GM21423 (cell line): ENCODE data around the gene MKLN1.
"Not testable (repeated sequence)": the region's sequence is repeated elsewhere in the genome, so short reads cannot be mapped to it uniquely, and the experiment has no call there.

Source experiments
- ATAC-seq: cut with Tn5 transposase; IDR thresholded peaks from one replicate; pipeline ENCODE4 v1.9.1; 2021; ENCODE audit warnings: mild to moderate bottlenecking, moderate library complexity; ENCODE audit not compliant: unreplicated experiment

The MKLN1 gene

DNA sequence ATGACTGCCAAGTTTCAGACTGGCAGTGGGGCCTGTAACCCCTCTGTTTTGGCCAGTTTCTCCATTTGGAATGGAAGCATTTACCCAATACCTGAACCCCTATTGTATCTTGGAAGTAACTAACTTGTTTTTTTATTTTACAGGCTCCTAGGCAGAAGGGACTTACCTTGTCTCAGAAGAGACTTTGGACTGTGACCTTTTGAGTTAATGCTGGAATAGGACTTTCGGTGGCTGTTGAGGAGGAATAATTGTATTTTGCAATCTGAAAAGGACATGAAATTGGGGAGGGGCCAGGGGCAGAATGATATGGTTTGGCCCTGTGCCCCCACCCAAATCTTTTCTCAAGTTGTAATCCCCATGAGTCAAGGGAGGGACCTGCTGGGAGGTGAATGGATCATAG is 20.0 kb upstream of the MKLN1 start:
- ATAC-seq = no peak

DNA sequence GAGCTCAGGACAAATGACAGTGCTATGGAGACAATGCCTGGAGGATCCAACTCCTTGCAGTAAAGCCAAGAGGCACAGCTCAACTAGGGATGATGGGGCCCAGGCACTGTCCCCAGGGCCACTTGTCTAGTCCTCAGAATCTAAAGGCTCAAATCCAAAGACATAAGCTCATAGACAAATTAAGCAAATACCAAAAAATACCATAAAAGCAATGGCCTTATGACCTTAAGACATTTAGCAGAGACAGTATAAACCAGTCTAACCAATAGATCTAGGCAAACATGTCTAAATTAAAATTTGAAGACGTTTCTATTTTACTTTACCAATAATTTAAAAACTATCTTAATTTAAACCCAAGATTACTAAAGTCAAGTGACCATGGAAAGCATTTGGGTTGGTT is 14.8 kb upstream of the MKLN1 start:
- ATAC-seq = no peak

GRCh38 chr7:131320603-131321002 is 7.1 kb upstream of the MKLN1 start:
- no peak for ATAC-seq

DNA sequence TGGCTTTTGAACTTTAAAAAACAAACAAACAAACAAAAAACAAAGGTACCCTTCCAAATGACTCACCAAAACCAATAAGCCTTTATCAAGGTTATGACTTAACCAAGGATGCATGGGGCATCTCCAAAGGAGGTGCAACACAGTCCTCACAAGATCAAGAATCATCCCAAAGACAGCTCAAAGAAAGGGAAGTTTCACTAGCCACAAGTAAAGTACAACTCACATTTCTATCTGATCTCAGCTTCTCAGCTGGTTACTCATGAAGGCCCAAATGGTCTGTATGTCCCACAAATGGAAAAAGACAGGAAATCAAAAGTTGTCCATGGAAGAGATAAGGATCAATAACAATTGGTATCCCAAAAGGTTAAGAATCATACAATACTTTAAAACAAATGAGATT is 6.0 kb upstream of the MKLN1 start:
- ATAC-seq = no peak

DNA sequence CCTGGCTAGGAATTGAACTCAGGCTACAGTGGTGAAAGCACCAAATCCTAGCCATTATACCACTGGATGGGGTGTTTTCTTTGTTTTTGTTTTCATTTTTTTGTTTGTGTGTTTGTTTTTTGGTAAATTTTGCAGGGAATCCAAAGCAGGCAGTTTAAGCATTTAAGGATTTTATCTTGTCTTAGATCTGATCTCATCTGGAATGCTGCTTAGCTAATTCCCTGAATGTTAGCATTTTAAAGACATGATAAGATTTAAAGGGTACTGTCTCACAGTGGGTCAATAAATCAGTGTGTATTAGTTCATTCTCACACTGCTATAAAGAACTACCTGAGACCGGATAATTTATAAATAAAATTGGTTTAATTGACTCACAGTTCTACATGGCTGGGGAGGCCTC is 5.6 kb upstream of the MKLN1 start:
- no peak for ATAC-seq

- ATAC-seq = no peak
Observed at GRCh38 chr7:131322861-131323260, 4.8 kb upstream of the MKLN1 start.

GRCh38 chr7:131325179-131325840 is 2.4 kb upstream of the MKLN1 start:
- ATAC-seq = no peak

- ATAC-seq = no peak
Observed at GRCh38 chr7:131326576-131326975, 1.1 kb upstream of the MKLN1 start.

DNA sequence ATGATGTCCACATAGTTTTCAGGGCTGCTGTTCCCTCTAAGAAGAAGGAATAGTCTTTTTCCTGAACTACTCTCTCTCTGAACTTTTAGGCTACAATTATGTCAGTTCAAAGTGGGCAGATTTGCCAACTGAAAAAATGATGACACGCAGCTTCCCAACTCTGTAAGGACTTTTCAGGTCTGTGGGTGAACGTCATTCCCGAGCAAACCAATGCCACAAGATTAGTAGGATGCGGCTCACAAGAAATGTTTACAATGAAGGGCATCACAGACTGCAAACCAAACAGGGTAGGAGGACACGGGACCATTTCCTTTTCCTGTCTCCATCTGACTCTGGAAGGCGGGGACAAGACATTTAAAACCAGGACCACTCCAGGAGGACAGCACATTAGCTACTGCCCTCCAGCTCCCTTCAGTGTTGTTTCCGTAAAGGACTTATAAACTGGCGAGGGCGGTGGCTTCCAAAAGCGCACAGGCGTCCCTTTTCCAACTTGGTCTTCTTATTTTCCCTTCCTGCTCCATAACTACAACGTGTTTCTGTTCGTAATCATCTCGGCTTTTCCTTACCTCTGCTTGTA is 539 bp upstream of the MKLN1 start:
- ATAC-seq = no peak

- peak; percentile 18 for ATAC-seq
Observed at GRCh38 chr7:131328377-131329175, 900 bp downstream of the MKLN1 start.

GRCh38 chr7:131329176-131329570 is 1.5 kb downstream of the MKLN1 start:
- no peak for ATAC-seq

DNA sequence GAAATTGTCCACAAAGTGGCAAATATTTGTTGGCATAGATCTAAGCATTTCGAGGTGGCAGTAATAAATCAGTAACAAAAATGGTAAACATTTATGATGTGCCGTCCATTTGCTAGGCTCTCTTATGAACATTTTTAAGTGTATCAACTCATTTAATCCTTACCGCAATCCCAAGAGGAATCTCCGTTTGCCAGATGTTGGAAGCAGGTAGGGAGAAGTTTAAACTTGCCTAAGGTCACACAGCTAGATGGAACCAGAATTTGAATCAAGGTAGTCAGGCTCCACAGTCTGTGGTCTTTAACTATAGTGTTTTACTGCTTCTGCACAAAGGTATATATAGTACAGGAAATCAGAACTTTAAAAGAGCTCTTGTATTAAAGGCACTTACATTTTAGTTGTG is 2.6 kb downstream of the MKLN1 start:
- no peak for ATAC-seq

DNA sequence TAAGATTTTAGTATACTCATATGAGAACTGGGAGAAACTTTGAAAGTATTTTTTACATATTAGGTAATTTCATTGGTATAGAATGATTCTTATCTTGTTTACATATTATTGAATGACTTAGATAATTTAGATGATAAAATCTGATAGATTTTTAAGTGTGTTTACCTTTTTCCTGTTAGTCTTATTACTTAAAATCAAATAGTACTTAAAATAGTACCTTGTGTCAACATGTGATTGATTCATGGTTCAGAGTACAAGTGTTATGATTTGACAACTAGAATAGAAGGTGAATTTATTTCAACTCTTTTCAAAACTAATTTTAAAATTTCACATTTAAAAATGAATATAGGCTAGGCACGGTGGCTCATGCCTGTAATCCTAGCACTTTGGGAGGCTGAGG is 4.1 kb downstream of the MKLN1 start:
- no peak for ATAC-seq

GRCh38 chr7:131332729-131333128 is 5.1 kb downstream of the MKLN1 start:
- ATAC-seq = not testable (repeated sequence)

- ATAC-seq = no peak
Observed at GRCh38 chr7:131335639-131336381, 8.1 kb downstream of the MKLN1 start.

GRCh38 chr7:131336956-131337355 is 9.3 kb downstream of the MKLN1 start:
- ATAC-seq = no peak

DNA sequence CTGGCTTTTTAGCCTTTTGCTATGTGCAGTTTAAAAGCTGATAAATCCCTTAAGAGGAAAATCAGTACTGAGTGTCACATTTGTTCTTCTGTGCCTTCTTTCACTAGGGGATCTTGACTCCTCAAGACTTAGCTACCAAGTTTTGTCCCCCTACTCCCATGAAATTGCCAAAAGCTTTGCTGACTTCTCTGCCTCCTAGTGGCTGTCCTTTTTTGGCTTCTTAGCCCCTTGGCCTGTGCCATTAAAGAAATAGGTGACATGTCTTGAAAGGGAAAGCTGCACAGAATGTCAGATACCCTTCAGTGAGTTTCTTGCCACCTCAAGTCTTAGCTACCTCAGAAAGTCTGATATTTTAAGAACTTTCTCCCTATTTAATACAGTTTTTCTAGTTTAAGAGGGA is 10.5 kb downstream of the MKLN1 start:
- no peak for ATAC-seq

- ATAC-seq = no peak
Observed at GRCh38 chr7:131338691-131339390, 11.2 kb downstream of the MKLN1 start.

GRCh38 chr7:131341690-131342089 is 14.0 kb downstream of the MKLN1 start:
- ATAC-seq = no peak

DNA sequence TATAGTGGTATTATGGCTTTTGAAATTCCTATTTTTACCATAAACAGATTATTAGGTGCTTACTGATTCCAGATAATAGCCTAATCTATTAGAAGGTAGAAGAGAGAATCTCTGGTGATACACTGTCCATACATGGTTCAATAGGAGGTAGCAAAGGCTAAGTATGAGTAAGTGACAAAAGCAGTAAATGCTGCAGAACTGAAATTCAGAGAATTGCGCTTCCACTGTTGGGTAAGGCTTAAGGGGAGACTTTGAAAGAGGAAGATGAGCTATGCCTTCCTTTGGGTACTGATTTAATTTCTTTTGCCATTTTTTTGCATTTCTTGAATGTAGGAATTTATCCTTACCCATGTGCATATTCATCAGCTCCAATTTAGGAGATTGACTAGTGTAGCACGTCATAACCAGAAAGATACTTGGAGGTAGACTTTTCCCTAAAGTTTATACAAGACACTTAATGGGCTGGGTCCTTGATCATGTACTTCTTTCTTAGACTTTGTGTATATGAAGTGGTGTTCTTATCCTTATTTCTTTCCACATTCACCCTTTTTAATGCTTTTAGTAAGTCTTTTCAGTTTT is 15.3 kb downstream of the MKLN1 start:
- no peak for ATAC-seq
